Superior temporal gyrus (tissue), 1 donor: ENCODE measurements around the gene TRIP12.
"Not testable (repeated sequence)": the region's sequence is repeated elsewhere in the genome, so short reads cannot be mapped to it uniquely, and the experiment has no call there.

Experiments
- DNase-seq: peaks from one replicate; pipeline ENCODE4 v3.0.0-alpha.2; 2016; ENCODE audit errors: extremely low spot score

TRIP12 gene

GRCh38 chr2:229874647-229875046, 47.2 kb downstream of the TRIP12 start:
- no peak for DNase-seq

DNA sequence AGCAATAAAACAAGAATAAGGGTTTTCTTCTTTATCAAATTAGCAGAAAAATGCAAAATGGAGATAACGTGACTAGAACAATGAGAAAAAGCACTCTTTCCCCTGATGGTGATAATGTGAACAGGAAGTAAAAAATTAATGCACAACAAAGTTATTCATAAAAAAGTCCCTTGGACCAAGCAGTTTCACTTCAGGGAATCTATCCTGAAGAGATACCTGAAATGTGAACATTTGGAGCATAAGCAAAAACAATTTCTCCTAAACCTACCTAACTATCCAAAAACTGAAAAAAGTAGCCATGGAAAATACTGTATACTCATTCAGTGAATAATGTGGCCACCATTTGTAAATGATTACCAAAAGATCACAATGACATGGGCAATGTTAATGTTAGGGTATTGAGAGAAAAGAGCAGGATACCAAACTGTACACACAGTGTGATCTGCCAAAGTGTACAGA, 48.7 kb downstream of the TRIP12 start:
- DNase-seq: no peak

- DNase-seq: no peak
Measured at GRCh38 chr2:229870903-229871656, 50.7 kb downstream of the TRIP12 start.

DNA sequence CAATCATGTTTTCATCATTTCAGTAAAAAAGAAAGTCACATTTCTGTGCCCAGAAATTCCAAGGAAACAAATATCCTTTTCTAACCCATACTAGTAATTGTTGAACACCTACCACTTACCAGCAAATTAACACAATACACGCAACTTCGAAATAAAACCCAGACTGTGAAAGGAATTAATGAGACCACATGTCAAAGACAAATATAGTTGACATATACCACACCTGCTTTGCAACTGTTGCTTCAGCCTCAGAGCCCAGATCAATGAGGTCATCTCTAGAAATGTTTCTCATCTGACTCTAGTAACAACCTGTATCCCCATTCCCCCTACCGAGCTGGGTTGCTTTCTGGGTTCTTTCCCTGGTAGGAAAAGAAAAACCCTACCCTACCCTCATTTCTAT, 52.6 kb downstream of the TRIP12 start:
- DNase-seq: no peak

DNA sequence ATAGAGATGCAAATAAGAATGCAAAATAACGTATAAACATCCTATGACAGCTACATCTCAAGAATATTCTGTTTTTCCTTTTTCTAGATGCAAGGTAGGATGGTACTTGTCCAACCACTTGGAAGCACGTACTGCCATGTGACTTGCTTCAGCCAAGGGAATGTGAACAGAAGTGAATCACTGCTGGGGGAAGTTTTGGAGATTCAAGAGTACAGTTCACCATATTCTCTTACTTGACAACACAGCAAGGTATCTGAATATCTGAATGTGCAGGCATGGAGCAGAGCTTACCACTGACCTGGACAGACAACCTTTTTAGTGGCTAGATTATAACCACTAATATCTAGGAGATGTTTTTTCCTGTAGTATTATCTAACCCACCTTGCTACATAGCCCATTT, 53.0 kb downstream of the TRIP12 start:
- DNase-seq: no peak

GRCh38 chr2:229865033-229865432, 56.8 kb downstream of the TRIP12 start:
- no peak for DNase-seq

DNA sequence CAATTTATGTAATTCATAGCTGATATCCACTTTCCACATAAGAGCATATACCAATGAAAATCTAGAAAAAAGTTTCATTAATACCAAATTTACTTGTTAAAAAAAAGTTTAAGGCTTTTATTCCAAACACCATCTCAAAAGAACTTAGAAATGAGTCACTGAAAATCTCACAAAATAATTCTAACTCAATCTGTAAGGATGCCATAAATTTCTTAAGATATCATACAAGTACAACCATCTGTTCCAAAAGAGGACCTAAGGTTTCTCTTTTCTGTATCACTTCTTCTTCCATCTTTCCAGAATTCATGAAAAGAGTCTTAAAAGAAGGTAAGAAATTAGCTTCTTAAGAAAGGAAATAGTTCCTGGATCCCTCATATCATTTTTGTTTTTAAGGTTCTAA, 60.4 kb downstream of the TRIP12 start:
- DNase-seq: no peak

DNA sequence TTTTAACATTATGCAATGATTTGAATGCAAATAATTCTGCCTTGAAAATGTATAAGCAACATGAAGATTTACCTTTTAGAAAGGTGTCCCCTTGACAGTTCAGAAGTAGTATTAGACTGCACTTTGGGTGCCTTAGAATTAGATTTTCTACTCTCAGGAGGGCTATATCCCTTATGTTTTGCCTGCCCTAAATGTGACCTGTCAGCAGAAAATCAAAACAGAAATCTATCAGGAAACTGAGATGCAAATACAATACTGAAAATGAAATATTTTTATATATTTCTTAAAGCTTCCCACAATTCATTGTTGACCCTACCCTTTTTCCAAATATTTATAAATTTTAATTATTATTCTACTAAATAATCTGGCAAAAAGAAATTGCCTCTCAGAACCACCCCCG, 61.5 kb downstream of the TRIP12 start:
- no peak for DNase-seq

GRCh38 chr2:229858351-229858750, 63.5 kb downstream of the TRIP12 start:
- no peak for DNase-seq

DNA sequence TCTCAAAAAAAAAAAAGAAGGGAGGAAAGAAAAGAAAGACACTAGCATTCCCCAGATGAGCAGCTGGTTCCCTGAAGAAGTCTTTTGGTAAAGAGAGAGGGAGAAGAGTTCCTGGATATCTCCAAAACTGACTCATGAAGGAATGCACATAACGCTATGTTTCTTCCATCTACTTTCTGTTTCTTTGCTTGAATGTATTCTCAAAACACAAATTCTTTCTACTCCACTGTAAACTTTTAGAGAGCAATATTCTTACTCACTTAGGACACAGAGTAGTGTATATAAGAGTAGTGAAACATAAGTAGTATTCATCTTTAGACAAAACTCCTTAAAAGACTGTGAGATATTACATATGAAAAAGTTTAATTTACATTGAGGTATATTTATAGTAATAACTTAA, 64.2 kb downstream of the TRIP12 start:
- DNase-seq: no peak

DNA sequence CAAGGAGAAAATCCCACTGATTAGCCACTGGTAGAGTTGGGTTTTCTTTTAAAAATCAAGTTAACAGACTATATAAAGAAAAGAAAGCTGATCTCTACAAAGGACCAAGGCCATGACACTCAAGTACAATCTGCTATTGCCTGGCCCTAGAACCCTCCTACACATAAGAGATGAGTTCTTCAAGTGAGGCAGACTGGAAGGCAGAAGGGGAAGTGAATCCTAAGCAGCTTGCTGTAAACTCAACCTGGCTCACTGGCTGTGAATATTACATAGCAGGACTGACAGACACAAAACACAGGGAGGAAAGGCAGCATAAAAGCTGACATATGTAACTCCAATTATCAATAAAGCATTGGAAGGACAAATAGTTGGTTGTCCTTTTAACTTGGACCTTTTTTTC, 65.4 kb downstream of the TRIP12 start:
- no peak for DNase-seq

DNA sequence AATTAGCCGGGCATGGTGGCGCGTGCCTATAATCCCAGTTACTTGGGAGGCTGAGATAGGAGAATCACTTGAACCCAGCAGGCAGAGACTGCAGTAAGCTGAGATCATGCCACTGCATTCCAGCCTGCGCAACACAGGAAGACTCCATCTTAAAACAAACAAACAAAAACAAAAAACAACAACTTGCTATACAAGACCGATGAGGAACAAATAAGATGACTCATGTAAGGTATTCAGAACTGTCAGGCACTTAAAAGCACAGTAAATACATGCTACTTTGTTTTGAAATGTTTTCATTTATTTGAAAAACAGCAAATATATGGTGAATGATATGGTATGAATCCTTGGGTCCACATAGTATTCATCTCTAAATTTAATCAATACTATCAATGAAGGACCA, 66.7 kb downstream of the TRIP12 start:
- no peak for DNase-seq

DNA sequence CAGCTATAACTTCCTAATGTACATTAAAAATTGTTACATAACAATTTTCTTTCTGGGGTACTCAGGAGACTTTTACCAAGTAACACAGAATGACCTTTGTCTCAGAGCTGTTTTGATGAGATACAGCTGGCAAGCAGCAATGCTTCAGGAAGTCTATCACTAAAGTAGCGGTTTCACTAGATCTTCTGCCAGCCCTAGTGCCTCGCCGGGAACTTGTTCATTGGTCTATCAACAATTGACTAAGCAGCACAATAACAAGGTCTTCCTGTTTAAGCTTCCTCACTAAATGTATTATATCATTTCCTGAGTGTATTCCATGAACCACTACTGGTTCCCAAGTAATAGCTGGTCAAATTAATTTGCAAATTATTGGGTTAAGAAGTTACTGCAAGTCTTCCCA, 69.2 kb downstream of the TRIP12 start:
- DNase-seq: no peak

DNA sequence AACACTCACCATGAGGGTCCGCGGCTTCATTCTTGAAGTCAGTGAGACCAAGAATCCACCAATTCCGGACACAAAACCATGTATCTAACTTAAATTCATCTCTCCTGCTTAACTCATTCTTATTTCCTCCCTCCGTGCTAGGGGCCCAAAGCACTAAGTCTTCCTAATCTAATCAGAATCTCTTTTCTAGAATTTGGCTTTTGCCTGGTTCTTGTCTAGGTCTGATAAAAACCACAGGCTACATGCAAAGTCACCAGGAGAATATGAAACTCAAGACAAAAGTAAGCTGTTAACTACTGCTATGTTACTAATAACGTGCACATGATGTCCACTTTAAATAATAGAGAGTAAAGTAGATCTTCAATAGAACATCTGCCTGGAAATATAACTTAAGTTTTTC, 69.9 kb downstream of the TRIP12 start:
- DNase-seq: no peak

DNA sequence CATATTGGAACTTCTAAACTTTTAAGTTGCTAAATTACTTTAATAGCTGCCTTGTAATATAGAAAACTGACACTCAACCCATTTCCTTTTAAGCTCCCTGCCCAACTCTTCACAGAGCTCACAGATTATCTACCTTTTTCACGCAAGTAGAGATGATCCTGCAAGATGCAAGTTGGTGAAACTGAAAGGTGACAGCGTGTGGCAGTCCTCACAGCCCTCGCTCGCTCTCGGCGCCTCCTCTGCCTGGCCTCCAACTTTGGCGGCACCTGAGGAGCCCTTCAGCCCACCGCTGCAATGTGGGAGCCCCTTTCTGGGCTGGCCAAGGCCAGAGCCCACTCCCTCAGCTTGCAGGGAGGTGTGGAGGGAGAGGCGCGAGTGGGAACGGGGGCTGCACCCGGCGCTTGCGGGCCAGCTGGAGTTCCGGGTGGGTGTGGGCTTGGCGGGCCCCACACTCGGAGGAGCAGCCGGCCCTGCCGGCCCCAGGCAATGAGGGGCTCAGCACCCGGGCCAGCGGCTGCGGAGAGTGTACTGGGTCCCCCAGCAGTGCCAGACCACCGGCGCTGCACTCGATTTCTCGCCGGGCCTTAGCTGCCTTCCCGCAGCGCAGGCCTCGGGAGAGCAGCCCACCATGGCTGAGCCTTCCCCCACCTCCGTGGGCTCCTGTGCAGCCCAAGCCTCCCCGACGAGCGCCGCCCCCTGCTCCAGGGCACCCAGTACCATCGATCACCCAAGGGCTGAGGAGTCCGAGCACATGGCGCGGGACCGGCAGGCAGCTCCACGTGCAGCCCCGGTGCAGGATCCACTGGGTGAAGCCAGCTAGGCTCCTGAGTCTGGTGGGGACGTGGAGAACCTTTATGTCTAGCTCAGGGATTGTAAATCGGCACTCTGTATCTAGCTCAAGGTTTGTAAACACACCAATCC, 71.2 kb downstream of the TRIP12 start:
- DNase-seq: not testable (repeated sequence)

- DNase-seq: no peak
Measured at GRCh38 chr2:229849073-229849472, 72.7 kb downstream of the TRIP12 start.

DNA sequence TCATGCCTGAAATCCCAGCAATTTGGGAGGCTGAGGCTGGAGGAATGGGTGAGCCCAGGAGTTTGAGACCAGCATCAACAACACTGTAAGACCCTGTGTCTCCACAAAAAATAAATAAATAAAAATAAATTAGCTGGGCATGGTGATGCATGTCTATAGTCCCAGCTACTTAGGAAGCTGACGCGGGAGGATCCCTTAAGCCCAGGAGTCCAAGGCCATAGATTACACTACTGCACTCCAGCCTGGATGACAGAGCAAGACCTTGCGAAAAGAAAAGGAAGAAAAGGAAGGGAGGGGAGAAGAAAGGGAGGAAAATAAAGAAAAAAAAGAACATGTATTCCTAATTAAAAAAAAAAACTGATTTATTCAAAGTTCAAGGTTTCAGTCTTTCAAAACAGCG, 78.2 kb downstream of the TRIP12 start:
- DNase-seq: no peak

GRCh38 chr2:229838729-229839128, 83.1 kb downstream of the TRIP12 start:
- DNase-seq: no peak

DNA sequence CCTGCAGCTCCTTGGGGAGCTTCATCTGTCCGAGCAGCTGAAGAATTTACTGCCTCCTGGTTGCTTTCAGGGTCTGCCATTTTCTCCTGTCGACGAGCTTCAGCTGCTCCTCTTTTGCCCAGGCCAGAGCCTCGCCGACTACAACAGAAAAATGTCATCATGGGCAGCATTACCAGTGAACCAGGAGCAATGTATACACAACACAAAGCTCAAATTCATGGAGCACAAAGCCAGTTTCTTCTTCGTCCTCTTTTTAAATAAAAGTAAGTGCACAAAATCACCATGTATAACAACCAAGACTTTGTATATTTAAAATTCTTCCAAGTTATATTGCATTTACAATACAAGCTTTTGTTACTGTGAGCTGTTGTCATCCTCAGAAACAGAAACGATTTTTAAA, 85.0 kb downstream of the TRIP12 start:
- DNase-seq: no peak

- no peak for DNase-seq
Measured at GRCh38 chr2:229835596-229836283, 86.1 kb downstream of the TRIP12 start.

DNA sequence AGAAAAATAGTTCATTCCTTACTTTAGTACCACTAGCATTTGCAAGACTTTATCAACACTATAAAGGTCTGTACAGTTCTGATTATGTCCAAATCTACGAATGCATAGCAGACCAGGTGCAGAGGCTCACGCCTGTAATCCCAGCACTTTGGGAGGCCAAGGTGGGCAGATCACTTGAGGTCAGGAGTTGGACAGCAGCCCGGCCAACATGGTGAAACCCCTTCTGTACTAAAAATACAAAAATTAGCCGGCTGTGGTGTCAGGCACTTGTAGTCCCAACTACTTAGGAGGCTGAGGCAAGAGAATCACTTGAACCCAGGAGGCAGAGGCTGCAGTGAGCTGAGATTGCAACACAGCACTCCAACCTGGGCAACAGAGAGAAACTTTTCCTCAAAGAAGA, 87.4 kb downstream of the TRIP12 start:
- not testable (repeated sequence) for DNase-seq

DNA sequence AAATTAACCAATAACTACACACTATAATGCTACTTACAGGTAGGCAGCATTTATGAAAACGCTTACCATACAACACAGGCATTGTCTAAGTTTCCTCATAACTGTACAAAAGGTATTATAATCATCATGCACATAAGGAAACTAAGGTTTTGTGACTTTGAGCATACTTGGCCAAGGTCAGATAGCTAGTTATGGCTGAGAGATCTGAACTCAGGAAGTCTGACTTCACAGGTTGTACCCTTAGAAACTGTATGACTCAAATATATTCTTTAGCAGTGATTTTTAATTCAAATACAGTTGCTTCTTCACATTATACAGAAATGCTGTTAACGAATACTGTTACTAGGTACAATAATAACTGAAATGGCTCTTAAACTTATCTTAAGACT, 89.3 kb downstream of the TRIP12 start:
- DNase-seq: no peak
